Ramos (cell line): Measurements from ENCODE around the gene NF2.

Source experiments
- in situ Hi-C: fragments of 300-500 bp; cut with MboI; formaldehyde crosslinking; loops from one replicate; pipeline ENCODE4 v1.14.3; 2022; ENCODE audit warnings: low sequenced_read_pairs; ENCODE audit not compliant: unreplicated experiment

Gene NF2

DNA sequence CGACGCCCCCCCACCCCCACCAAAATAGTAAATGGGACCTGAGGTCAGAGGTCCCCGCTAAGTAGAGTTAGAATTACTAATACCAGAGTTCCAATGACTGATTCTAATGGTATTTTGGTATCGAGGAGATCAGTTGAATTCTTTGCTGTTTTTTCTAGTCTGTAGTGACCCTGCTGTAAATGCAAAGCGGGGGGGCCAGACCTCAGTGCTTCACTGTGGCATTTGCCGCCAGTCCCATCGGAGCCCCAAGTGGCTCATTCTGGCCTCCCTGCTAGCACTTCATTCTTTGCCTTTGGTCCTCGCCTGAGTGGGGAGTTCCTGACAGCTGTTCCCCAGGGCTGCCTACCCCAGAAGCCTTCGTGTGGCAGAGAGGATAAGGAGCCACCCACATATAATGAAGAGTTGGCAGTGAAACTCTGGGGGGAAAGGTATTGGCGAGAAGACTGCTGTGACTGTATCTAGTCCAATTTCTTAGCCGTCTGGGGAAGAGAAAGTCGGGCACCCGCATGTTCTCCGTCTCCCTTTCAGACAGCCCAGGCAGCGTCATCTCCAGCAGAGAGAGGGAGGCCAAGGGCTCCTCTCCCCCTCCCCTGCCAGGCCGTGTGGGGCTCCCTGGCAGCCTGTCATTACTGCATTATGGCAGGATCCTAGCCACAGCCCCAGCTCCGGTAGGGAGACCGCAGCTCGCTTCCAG, 96.9 kb downstream of the NF2 start:
- in situ Hi-C loops: no loop called here

DNA sequence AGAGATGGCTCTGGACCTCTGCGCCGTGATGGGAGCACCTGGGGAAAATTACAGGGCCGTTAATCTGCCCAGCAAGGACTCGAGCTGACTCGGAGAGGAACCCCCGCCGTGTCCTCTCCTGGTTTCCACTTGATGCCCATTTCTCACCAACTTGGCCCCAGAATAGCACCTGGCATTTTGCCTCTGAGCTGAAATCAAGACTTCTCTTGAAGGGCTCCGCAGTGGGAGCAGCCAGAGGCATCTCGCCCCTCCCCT, 97.4 kb downstream of the NF2 start:
- in situ Hi-C loops: no loop called here

DNA sequence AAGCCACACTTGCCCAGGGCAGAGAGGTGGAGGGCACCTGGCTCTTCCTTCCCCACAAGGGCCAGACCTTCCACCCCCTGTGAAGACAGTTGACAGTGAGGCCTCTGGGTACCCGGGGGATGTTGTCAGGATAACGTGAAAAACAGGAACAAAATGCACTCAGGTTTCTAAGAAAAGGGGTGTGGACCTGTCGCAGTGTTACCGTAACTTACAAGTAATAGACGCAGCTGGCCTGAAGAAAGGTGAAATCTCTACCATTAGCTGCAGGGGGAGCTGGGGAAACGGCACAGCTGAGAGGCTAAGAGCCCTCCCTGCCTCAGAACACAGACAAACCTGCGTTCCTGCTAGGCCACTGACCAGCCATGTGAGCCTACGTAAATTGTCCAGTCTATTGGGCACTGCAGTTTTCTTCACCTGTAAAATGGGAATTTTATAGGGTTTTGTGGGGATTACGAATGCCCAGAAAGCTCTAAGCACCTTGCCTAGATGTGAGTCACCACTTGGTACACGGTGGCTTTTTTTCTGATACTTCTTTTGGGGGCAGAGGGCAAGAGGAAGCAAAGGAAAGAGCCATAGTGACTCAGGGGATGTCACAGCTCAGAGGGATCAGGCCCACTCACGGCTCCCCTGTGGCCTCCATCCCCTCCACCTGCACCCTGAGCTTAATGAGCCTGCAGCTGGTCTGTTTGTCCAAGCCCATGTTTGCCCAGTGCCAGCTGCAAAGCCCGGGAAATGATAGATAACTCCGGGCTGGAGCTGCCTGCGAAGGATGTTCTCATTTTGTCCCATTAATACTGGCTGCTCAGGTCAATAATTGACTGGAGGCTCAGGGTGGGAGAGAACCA, 97.9 kb downstream of the NF2 start:
- in situ Hi-C loops: no loop called here

DNA sequence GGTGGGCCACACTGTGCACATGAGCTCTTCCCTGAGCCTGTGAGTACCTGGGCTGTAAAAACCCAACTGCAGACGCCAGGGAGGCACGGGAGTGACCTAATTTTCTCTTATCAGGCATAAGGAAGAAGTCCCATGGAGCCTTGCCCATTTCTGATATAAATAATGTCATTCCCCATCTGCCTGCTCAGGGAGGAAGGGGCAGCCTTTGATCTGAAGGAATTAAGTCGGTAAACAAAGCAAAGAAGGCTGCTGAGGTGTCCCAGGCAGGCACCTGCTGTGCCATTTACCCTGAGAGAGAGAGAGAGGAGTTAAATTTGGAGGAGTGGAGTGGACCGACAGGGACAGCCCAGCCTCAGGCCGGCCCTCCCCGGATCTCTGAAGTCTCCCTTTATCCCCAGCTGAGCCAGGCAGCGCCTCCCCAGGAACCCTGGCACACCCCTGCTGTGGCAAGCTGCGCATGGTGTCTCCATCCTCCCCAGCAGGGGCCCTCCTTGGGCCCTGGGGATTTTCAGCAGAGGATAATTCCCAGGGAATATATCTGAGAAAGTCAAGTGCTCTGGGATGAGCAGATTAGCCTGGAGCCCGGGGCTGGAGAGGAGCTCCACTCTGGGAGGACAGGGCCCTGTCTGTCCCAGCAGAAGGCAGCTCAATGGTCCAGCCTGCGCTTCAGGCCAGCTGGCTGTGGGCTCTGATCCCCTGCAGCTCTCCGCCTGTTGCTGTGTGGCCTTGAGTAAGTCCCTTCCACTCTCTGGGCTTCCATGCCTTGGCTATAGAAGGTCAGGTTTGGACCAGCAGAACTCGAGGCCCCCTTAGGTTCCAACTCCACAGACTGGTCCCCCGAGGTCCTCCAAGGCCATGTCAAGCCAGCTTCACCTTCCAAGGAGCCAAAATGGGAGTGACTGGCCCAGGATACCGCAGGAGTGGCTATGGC, 98.8 kb downstream of the NF2 start:
- in situ Hi-C loops: no loop called here

DNA sequence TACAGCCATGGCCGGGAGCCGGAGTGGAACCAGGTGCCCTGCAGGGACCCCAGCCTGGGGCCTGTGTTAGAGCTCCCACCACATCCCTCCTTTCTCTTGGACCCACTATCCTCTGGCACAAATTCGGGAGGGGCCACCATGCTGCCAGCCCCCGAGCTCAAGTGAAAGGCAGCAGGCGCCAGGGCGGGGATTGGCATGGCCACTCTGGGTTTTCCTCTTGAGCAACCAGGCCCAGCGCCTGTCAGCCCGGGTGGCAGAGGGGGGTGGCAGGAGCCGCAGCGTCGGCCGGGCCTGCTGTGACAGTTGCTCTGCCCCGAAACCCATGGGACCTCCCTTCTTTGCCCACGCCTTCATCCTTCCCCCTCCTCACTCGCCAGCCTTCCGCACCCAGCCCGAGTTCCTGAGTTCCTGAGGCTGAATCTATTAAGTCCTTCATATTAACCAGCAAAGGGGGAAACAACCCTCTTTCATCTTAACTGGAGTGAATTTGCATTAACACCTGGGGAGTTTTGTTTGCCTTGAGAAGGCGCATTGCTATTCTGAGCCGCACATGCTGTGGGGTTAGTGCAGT, 99.6 kb downstream of the NF2 start:
- in situ Hi-C loops: no loop called here

DNA sequence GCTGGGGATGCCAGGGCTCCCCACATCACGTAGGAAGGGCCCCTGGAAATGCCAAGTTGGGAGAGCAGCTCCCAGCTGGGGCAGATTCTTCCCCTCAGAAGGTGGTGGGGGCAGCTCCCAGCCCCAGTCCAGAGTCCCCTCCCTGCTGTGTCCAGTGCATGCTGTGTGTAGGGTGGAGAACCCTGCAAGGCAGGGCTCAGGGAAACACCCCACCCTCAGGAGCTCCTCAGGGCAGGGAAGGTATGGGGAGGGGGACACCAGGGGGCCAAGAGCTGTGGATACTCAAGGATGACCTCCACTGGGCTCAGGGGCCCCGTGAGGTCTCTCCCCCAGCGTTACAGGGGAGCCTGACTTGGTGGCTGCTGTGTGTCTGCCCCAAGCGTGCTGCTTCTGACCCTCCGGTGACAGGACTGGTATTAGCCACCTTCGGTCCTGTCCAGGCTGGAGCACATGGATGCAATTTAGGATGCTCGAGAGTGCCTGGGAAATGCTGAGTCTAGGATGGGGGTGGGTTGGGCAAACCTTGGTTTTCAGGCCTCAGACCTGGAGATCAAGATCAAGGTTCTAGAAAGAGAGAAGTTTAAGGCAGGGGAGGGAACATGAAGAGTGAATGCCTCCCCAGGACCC, 100.2 kb downstream of the NF2 start:
- in situ Hi-C loops: no loop called here

DNA sequence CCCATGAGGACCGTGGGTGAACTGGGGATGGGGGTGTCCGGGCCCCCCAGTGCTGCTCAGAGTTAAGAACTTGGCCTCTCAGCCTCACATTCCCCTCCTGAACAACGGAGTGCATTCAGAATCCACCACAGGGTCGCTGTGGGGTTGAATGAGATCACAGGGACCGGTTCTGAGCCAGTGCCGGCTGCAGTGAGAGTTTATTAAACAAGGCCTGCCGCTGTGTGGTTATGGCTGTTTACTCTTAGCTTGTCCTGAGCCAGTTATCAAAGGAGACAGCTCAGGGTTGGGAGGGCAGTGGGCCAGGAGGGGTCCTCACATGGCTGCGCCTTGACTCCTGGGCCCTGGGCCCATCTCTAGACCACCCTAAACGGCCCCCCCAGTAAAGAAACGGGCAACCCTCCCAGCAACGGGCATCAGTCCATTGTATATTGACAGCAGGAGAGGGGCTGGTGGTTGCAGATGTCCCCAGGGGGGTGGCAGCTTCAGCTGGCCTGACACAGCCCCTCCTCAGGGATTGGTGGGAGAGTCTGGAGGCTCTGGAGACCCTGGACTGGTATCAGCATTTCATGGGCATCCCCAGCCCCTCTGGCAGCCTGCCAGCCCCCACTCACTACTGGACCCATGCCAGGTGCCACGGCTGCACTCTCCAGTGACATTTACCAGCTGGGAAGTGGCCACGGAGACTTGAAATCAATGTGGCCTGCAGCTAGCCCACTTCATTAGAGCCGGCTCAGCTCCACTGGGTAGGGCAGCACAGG, 101.3 kb downstream of the NF2 start:
- in situ Hi-C loops: no loop called here

DNA sequence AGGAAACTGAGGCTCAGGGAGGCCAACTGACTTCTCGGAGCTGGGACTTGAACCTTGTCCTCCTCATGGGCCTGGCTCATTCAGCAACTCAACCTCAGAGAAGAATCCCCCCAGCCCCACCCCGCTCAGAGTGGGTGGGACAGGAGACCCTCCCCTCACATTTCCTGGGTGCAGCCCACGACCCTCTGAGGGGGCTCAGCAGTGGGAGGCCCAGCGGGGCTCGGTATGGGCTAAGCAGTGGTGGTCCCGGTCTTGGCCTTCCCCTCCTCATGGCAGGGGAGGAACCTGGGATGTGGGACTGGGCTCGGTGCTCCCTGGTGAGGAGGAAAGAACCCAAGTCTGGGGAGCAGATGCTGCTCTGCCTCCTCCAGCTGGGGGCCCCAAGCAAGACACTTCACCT, 102.2 kb downstream of the NF2 start:
- in situ Hi-C loops: no loop called here

DNA sequence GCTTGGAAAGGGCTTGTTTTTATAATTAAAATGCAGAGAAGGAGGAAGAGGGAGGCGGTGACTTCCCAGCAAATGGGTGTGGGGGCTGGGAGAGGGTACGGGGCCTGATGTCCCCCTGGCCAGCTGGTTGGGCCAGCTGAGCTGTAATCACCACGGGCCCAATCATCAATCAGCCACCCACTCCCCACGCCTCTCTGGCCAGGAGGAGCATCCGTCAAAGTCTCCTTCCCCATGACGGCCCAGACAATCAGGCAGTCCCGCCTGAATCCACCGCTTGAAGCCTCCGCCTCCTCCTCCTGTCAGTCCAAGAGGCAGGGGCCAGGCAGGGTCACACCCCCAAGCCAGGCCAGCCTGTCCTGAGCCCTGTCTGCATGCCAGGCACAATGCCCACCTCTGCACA, 103.1 kb downstream of the NF2 start:
- in situ Hi-C loops: no loop called here

DNA sequence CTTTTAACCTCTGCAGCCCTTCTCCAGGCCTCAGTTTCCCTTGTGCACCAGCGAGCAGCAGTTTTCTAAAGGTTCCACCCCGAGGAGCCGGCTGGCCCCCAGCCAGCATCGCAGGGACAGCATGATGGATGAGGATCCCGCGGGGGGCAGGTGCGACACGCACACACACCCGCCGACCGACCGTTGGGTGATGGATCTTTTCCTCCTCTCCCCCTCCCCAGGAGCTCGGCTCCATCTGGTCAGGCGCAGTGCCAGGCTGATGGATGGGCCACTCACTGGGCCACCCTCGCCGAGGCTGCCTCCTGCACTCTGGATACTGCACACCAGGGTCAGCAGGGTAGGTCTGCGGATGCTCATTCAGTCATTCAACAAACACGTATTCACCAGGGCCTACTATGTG, 103.6 kb downstream of the NF2 start:
- in situ Hi-C loops: no loop called here

DNA sequence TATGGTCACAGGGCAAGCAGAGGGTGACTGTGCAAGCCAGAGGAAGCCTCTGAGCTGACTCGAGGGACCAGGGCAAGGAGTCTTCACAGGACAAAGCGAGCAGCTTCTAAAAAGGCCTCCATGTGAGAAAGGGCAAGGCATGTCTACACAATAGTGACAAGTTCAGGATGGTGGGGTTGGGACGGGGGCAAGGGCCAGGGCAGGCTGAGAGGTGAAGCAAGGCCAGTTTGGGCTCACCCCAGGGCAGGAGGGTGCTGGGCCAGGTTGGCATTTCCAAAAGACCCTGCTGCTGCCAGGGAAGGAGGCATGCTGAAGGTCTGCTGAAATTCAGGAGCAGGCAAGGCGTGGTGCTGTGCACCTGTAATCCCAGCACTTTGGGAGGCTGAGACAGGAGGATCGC, 104.0 kb downstream of the NF2 start:
- in situ Hi-C loops: no loop called here

DNA sequence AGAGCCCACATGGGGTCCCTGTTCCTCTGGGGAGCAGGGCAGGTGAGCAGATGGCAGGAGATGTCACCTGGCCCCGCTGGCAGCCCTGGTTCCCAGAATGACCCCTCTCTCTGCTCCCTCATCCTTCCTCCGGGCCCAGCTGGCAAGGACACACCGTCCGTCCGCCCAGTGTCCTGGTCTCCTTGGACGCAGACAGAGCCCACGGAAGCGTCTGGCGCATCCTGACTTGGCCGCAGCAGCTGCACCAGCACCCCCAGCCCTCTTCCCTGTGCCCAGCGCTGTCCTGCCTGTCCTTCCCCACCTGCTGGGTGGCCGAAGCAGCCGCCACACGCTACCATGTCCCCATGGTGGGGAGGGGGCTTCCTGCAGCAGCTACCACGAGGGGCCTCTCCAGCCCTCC, 106.8 kb downstream of the NF2 start:
- in situ Hi-C loops: no loop called here

DNA sequence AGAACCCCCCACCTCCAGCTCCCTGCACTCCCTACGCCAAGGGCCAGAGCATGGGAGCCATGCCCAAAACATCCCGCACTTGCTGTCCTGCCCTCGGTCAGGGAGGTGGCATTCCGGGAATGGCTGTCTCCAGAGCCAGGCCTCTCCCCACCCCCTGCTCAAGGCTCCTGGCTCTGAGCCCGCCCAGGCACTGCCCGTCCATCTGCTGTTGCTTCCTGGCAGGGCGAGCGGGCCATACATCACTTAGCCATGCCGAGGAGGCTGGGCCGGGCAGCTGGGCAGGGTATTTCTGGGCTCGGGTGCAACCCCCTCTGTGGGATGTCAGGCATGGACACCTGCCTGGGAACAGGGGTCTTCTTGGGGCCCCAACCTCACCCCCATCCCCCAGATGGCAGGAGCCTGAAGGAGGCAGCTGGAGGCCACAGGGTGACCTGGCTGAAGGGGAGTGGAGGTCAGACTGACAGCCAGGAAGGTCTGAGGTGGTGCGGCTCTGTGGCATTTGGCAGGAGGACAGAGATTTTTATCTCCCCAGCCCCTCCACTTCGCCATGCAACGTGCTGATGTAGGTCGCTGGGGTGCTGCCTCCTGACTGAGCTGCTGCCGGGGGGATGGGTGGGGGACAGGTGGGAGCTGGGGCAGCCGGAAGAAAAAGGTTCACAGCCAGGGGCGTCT, 107.6 kb downstream of the NF2 start:
- in situ Hi-C loops: no loop called here

DNA sequence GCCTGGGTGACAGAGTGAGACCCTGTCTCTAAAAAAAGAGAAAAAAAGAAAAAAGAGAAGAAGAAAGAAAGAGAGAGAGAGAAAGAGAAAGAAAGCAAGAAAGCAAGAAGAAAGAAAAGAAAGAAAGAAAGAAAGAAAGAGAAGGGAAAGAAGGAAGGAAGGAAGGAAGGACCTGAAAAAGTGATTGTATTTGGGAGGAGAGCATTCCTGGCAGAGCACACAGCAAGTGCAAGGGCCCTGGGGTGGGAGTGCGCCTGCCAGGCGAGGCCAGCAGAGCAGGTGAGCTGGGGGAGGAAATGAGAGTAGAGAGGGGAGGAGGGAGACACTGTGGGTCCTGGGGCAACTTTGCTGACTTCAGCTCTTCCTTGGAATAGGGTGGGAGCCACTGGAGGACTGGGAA, 108.7 kb downstream of the NF2 start:
- in situ Hi-C loops: no loop called here

DNA sequence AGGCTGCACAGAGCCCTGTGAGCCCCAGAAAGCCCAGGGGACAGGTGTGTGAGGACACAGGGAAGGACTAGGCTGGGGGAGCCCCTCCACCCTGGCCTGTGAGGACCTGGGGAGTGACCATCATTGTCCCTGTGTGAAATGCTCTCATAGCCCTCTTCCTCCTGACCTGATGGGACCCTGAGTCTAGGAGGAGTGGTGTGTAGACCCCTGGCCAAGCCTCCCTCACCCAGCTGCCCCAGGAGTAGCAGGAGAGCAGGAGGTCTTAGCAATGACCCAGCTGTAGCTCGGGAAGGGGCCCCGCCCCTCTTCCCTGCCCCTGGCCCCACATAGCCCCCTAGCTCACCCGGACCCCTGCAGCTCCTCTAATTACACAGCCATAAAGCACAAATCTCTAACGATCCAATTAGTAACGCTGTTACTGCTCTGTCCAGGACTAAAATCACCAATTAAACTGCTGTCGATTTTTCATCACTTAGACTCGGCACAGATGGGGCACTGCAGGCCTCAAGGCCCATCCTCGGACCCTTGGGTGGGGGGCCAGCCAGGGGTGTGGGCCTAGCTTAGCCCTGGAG, 109.8 kb downstream of the NF2 start:
- in situ Hi-C loops: no loop called here

DNA sequence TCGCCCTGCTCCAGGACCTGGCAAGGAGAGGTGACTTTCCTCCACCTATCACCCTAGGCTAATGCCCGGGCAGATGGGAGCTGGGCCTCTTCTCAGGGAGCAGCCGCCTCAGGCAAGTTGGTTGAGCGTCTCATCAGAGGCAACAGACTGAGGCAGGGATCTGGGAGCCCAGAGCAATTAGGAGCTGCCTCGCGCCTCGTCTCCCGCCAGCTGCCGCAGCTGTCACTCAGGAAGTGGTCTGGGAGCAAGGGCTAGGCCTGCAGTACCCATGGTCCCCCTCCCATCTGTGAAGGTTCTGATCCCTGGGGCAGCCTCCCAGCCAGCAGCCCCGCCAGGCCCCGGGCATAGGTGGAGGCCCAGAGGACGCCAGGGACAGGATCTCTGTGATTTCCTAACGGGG, 111.8 kb downstream of the NF2 start:
- in situ Hi-C loops: no loop called here

DNA sequence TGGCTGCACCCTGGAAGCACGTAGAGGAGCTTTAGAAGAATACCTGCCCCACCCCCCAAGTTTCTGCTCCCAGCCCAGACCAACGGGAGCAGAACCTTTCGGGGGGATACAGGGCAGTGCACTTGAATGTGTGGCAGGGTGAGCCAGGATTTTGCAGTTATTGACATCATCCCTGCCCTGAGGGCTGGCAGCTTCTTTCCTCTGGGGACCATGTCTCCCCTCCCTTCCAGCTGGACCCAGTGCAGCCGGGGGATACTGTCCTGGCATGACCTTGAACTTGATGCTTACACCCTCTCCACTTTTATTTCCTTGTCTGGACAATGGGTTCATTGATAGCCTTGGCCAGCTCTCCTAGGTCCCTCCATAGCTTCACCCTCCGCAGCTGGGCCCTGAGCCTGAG, 112.3 kb downstream of the NF2 start:
- in situ Hi-C loops: no loop called here

DNA sequence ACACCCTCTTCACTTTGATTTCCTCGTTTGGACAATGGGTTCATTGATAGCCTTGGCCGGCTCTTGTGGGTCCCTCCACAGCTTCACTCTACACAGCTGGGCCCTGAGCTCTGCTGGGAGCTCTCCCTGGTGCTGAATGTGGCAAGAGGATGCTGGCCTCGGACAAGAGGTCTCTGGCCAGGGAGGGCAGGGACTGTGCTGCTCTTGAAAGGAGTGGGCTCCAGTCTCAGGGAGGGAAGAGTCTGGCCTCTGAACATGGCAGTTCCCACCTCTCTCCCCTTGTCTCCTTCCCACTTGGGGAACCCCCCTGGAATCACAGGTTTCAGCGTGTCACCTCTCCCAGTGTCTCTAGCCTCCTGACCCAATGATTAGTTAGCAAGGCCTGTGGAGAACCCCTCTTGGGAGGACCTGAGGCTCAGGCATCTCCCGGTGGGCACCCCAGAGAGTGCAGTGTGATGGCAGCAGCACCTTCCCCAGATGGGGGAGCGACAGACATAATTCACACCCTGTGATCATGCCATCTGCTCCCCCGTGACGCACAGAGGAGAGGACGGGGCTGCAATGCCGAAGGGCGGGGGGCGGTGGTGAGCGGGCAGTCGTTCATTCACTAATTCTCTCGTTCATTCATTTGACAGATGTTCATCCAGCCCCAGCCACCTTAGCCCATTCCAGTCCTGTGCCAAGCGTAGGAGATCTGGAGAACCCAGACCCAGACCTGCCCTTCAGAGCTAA, 113.5 kb downstream of the NF2 start:
- in situ Hi-C loops: no loop called here
